ENCODE data around the gene KCNMA1. TPM values are rescaled to one million over a fixed set of nuclear protein-coding genes. Genes with fewer than 3 reads are reported as not detected.
A peak's percentile ranks its signal among the peaks of the same experiment; 100 is the strongest.

The KCNMA1 gene
- total and polyA plus RNA-seq, 10 donors, result 9.3 to 114 (median 51.5) TPM

- H3K27me3 ChIP-seq (replicated peaks in 1 of 7), result no peaks in the 10 kb centered on the region
- no peaks in the 10 kb centered on the region for H3K36me3 ChIP-seq
- H3K4me1 ChIP-seq, result peaks cover 0 to 23% (median 3%) of the 10 kb centered on the region in 6 donors
- no peak overlapping the region for H3K4me3 ChIP-seq
- H3K27ac ChIP-seq, result no peak overlapping the region
- DNase-seq, result no peak
- intact Hi-C loops (cut with DNase I; ENCODE audit: low total_unique reads), result no loop called here
- 76 to 90% (median 83%) methylated on average over 5 of the region's 5 CpGs for WGBS, 5 donors
- no peak for TF ChIP-seq POLR2AphosphoS5 (IDR thresholded peaks at IDR 0.05)
- no peak for TF ChIP-seq POLR2A (IDR thresholded peaks at IDR 0.05)
- no peak for TF ChIP-seq CTCF (IDR thresholded peaks at IDR 0.05 in 8 of 11, conservative IDR thresholded peaks at IDR 0.05 in 3 of 11)
- H3K9me3 ChIP-seq, result no peaks in the 10 kb centered on the region
Observed at GRCh38 chr10:77146712-77147336, 490.8 kb downstream of the KCNMA1 start.

GRCh38 chr10:77144656-77145055 lies 493.0 kb downstream of the KCNMA1 start:
- no peak overlapping the region for H3K27ac ChIP-seq
- H3K27me3 ChIP-seq (replicated peaks in 1 of 7), result no peaks in the 10 kb centered on the region
- intact Hi-C loops (cut with DNase I; ENCODE audit: low total_unique reads), result no loop called here
- DNase-seq, result no peak
- TF ChIP-seq CTCF (IDR thresholded peaks at IDR 0.05 in 8 of 11, conservative IDR thresholded peaks at IDR 0.05 in 3 of 11), result no peak
- TF ChIP-seq POLR2A (IDR thresholded peaks at IDR 0.05), result no peak
- no peak for TF ChIP-seq POLR2AphosphoS5 (IDR thresholded peaks at IDR 0.05)
- no peaks in the 10 kb centered on the region for H3K9me3 ChIP-seq
- H3K4me3 ChIP-seq, result no peak overlapping the region
- no peaks in the 10 kb centered on the region for H3K36me3 ChIP-seq
- 22 to 70% (median 46%) methylated on average over 3 of the region's 3 CpGs for WGBS, 5 donors
- H3K4me1 ChIP-seq, result peaks cover 0 to 13% (median 0%) of the 10 kb centered on the region in 6 donors

GRCh38 chr10:77139252-77140160 lies 498.1 kb downstream of the KCNMA1 start:
- no peak for TF ChIP-seq POLR2AphosphoS5 (IDR thresholded peaks at IDR 0.05)
- no peak for TF ChIP-seq CTCF (IDR thresholded peaks at IDR 0.05 in 8 of 11, conservative IDR thresholded peaks at IDR 0.05 in 3 of 11)
- no peak for TF ChIP-seq POLR2A (IDR thresholded peaks at IDR 0.05)
- intact Hi-C loops (cut with DNase I; ENCODE audit: low total_unique reads), result no loop called here
- peaks cover 4 to 24% (median 6%) of the 10 kb centered on the region in 6 donors for H3K4me1 ChIP-seq

GRCh38 chr10:77138541-77138940 lies 499.1 kb downstream of the KCNMA1 start:
- intact Hi-C loops (cut with DNase I; ENCODE audit: low total_unique reads), result no loop called here

More at GRCh38 chr10:77139252-77140160, 498.1 kb downstream of the KCNMA1 start:
- no peak for DNase-seq
- Histone ChIP-seq H3K27ac (peak overlapping the region in 1 of 8 donors; percentile 23), H3K27me3 (replicated peaks in 1 of 7) (no peaks in the 10 kb centered on the region), H3K9me3 (no peaks in the 10 kb centered on the region), H3K36me3 (no peaks in the 10 kb centered on the region), H3K4me3 (no peak overlapping the region)
- 72 to 83% (median 77%) methylated on average over 6 of the region's 6 CpGs for WGBS, 5 donors

More at GRCh38 chr10:77138541-77138940, 499.1 kb downstream of the KCNMA1 start:
- no peak for DNase-seq
- WGBS, 5 donors, result 81 to 89% (median 82%) methylated on average over 6 of the region's 6 CpGs
- Histone ChIP-seq H3K4me3 (no peak overlapping the region), H3K27ac (peak overlapping the region in 2 of 8 donors; percentile 23 to 41), H3K9me3 (no peaks in the 10 kb centered on the region), H3K27me3 (replicated peaks in 1 of 7) (no peaks in the 10 kb centered on the region), H3K36me3 (no peaks in the 10 kb centered on the region), H3K4me1 (peaks cover 4 to 24% (median 6%) of the 10 kb centered on the region in 6 donors)
- TF ChIP-seq POLR2AphosphoS5 (IDR thresholded peaks at IDR 0.05), result no peak
- TF ChIP-seq CTCF (IDR thresholded peaks at IDR 0.05 in 8 of 11, conservative IDR thresholded peaks at IDR 0.05 in 3 of 11), result no peak
- no peak for TF ChIP-seq POLR2A (IDR thresholded peaks at IDR 0.05)
